Activated CD4-positive, alpha-beta T cell treated with anti-CD3 and anti-CD28 coated beads, Interleukin-2, amount 50 U/mL, for 48 hours (primary cell): ENCODE results near the gene FBXO46.
A peak's percentile ranks its signal among the peaks of the same experiment; 100 is the strongest.

ENCODE experiments used
- DNase-seq, 2 experiments: peaks; one replicate each; pipeline ENCODE4 v3.0.0-alpha.2; 2020

The FBXO46 gene

DNA sequence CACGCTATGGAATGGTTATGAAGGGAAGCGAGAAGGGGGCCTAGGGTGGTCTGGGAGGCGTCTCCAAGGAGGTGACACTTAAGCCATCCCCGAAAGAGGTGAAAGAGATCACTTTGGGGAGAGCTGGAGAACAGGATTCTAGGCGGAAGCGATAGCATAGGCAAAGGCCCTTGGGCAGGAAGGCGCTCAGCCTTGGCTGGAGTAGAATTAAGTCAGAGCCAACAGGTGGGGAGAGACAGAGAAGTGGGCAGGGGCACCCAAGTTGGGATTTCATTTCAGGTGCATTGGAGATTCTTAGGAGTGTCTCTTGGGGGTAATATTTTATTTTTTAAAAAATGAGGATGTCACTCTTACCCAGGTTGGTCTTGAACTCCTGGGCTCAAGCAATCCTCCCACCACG is 48.6 kb downstream of the FBXO46 start:
- no peak for DNase-seq

DNA sequence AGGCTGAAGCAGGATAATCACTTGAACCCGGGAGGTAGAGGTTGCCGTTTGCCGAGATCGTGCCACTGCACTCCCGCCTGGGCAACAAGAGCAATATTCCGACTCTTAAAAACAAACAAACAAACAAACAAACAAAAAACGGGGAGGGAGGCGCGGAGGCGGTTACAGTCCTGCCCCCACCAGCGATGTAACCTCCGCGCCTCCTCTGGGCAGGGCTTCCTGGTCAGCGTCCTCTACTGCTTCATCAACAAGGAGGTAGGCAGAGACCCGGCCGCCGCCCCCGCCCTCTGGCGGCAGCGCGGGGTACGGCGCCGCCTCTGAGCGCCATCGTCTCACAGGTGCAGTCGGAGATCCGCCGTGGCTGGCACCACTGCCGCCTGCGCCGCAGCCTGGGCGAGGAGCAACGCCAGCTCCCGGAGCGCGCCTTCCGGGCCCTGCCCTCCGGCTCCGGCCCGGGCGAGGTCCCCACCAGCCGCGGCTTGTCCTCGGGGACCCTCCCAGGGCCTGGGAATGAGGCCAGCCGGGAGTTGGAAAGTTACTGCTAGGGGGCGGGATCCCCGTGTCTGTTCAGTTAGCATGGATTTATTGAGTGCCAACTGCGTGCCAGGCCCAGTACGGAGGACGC is 49.2 kb downstream of the FBXO46 start:
- peak; percentile 84 to 90 for DNase-seq

DNA sequence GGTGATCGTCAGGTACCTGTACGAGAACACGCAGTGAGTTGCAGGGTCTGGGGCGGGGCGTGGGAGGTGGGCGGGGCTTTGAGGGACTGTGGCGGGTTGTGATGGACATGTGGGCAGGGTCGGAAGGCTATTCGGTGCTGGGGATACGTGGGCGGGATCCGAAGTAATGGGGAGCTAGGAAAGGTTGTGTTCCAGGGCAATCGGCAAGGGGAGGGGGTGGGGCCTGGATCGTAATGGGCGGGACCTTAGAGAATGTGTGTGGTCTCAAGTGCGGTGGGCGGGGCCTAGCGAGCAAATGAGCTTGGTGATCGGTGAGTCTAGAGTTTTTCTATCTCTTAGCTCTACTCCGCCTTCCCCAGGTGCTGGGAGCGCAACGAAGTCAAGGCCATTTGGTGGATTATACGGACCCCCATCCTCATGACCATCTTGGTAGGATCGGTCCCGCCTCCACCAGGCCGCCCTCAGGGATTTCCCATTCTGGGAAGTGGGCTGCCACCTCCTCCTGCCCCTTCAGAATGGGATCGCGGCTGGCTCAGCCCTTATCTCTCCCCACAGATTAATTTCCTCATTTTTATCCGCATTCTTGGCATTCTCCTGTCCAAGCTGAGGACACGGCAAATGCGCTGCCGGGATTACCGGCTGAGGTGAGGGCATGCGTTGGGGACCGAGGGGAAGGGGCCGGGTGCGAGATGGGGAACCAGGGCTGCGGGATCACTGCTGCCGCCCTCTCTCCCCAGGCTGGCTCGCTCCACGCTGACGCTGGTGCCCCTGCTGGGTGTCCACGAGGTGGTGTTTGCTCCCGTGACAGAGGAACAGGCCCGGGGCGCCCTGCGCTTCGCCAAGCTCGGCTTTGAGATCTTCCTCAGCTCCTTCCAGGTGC is 53.1 kb downstream of the FBXO46 start:
- DNase-seq, result peak; percentile 89 to 92

DNA sequence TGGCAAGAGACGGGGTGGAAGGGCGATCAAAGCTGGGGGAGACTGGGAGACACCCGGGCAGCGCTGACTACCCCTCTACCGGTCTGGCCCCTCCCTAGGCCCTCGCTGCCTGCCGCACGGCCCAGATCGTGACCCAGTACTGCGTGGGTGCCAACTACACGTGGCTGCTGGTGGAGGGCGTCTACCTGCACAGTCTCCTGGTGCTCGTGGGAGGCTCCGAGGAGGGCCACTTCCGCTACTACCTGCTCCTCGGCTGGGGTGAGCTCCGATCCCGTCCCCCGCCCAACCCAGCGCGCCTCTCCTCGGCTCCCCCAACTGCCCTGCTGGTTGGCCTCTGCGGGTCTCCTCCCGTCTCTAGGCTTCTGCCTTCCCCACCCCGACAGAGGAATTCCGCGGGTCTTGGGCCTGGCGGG is 53.8 kb downstream of the FBXO46 start:
- DNase-seq, result peak; percentile 48 to 54

DNA sequence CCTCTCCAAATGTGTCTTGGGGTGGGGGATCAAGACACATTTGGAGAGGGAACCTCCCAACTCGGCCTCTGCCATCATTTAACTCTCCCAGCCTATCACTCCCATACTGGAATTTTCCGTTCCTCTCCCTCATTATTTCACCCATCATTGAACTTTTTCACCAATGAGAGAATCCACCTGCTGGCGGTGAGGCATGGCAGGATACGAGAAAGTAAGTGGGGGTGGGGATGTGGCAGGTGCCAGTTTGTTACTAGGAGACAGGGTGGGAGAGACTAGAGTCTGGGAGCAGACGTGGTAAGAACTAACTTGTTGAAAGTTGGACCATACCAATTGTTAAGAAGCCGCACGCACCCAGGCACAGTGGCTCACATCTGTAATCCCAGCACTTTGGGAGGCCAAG is 55.8 kb downstream of the FBXO46 start:
- no peak for DNase-seq

DNA sequence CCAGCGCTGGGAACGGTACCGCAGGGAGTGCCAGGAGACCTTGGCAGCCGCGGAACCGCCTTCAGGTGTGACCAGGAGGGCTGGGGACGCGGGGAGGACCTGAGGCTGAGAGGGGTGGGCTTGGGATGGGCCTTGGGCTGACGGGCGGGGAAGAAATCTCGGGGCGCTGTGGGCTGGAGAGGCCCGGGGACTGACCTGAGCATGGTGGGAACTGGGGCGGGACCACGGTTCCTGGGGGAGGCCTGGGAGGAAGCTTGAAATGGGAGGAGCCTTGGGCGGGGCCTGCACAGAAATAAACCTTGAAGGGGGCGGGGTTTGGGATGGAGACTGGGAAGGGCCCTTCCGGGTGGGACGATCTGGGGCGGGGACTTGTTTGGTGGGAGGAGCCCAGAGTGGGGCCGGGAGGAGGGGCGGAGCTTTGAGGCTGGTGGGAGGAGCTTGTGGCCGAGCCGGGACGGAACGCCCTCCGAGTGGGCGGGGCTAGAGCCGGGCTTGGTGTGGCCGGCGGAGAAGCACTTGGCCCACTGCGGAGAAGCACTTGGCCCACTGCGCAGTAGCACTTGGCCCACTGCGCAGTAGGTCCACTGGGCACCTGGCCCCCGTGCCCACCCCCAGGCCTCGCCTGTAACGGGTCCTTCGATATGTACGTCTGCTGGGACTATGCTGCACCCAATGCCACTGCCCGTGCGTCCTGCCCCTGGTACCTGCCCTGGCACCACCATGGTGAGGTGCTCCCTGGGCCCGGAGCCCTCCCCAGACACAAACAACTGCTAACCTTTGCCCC is 59.8 kb downstream of the FBXO46 start:
- peak; percentile 72 to 78 for DNase-seq

DNA sequence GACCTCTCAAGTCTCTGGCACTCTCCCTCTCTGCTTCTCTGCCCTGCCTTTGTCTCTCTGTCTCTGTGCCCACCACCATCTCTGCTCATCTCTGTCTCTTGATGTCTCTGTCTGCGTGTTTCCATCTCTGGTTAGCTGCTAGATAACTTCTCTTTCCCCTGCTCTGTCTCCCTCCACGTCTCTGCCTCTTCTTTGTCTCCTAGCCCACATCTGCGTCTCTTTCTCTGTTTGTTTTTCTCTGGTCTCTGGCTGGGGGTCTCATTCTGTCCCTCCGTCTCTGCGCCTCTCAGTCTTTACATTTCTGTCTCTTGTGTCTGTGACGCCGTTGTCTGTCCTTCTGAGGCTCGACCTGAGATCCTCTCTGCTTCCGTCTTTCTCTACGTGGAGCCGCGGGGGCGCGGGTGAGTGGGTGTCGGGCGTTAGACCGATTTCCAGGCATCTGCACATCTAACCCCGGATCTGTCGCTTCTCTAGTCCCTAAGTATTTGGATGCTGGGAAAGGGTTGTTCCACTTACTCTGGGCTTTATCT is 62.3 kb downstream of the FBXO46 start:
- DNase-seq, result peak; percentile 34 to 55

DNA sequence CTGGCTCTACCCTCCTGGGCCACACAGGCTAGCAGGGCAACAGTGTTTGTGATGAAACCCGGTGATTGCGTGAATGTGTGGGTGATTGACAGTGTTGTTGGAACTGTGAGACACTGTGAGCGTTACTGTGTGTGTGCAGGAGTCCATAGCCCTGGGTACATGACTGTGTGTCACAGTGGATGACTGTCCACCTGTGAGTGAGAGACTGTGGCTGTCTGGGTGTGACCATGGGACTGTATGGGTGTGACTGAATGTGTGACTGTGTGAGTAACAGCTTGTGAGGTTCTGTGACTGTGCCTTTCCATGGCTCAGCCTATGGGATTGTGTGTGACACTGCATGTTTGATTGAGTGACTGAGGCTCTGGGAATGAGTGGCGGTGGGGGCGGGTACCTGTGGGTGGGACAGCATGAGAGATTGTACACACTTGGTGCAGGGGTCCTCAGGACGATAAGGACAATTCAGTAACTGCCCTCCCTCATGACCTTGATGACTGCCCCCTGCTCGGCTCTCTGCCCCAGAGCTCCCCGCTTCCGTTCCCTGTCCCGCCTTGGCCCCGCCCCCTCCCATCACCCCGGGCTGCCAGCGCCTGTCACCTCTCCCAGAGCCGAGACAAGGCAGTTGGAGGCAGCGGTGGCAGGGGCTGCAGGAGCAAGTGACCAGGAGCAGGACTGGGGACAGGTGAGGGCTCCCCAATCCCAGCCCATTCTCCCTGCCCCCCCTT is 62.9 kb downstream of the FBXO46 start, which contains the start of gene GIPR:
GIPR (plus strand) TSS at position 602 of the 722 bp plus-strand sequence. CDS start 1,300 bp downstream, outside the sequence.
- peak; percentile 80 to 84 for DNase-seq

DNA sequence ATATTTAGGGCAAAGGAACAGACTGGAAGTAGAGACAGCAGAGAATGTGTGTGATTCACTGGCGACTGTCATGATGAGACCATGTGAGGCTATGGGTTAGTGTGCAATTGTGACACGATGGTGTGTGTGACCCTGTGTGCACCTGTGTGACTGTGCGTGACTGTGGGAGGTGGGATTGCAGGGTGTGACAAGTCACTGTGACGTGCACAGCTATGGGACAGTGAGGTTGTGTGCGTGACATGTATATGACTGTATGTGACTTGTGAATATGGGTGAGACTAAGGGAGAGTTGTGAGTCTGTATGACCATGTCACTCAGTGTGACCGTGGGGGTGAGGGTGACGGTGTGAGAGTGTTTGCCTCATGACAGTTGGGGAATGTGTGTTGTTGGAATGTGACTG is 66.1 kb downstream of the FBXO46 start:
- no peak for DNase-seq

DNA sequence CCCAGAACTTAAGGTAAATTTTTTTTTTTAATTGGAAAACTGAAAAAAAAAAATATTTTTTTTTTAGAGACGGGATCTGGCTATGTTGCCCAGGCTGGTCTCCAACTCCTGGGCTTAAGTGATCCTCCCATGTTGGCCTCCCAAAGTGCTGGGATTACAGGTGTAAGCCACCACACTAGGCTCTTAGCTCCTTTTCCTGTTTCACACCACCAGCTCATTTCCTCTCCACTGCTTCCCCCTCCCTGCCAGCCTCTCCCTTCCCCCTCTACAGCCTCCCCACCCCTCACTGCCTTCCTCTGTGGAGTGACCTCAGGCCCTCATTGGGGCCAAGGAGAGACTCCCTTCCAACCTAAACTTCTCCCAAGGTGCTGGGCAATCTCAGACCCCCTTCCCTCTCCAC is 66.9 kb downstream of the FBXO46 start:
- DNase-seq, result no peak

DNA sequence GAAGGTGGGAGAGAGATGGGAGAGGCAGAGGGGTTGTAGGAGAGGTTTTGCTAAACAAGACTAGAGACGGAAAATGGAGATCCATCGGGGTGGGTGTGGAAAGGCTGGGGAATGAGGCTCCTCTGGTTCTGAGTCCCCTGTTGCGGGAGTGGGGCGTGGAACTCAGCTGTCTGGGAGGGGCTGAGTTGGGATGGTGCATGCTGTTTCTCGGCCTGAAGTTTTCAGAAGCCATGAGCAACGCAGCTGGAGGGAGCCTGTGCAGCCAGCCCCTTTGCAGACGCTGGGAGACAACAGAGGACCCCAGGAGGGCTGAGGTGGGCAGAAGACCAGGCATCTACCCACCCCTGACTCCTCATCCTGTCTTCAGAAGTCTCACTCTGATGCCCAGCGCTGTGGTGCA is 70.1 kb downstream of the FBXO46 start:
- no peak for DNase-seq
